Muscle layer of duodenum (tissue), 2 donors: ENCODE measurements around the gene NEURL4.

ENCODE experiments used
- H3K27ac ChIP-seq: one replicate; pipeline ENCODE4 v1.7.0; 2013; ENCODE audit warnings: mild to moderate bottlenecking, low read length
- H3K27me3 ChIP-seq: one replicate; pipeline ENCODE4 v1.7.0; 2013; ENCODE audit warnings: low read depth, mild to moderate bottlenecking, control low read depth, low read length
- H3K36me3 ChIP-seq, 2 donors: one replicate each; pipeline ENCODE4 v1.7.0; 2013; ENCODE audit warnings: low read length in 2 of 2, control low read depth in 1 of 2, mild to moderate bottlenecking in 1 of 2; ENCODE audit not compliant: insufficient read depth in 2 of 2, control insufficient read depth in 1 of 2
- H3K4me1 ChIP-seq, 2 donors: one replicate each; pipeline ENCODE4 v1.7.0; 2013; ENCODE audit warnings: low read length in 2 of 2, mild to moderate bottlenecking in 2 of 2, control low read depth in 1 of 2, moderate library complexity in 1 of 2; ENCODE audit not compliant: insufficient read depth in 2 of 2, control insufficient read depth in 1 of 2
- H3K4me3 ChIP-seq, 2 donors: one replicate each; pipeline ENCODE4 v1.7.0; 2013; ENCODE audit warnings: low read length in 2 of 2, low read depth in 1 of 2, mild to moderate bottlenecking in 1 of 2
- H3K9me3 ChIP-seq, 2 donors: one replicate each; pipeline ENCODE4 v1.7.0; 2013; ENCODE audit warnings: low read length in 2 of 2, control low read depth in 1 of 2, mild to moderate bottlenecking in 1 of 2; ENCODE audit not compliant: control insufficient read depth in 1 of 2
- donor health status: healthy.

Gene NEURL4

GRCh38 chr17:7356072-7356549 lies 27.0 kb upstream of the NEURL4 start:
- Histone ChIP-seq H3K4me3 (no peak overlapping the region), H3K27me3 (no peaks in the 10 kb centered on the region), H3K9me3 (no peaks in the 10 kb centered on the region), H3K36me3 (peaks cover 0 to 6% of the 10 kb centered on the region in 2 donors), H3K27ac (peak overlapping the region; percentile 34), H3K4me1 (peaks cover 15 to 38% of the 10 kb centered on the region in 2 donors)

DNA sequence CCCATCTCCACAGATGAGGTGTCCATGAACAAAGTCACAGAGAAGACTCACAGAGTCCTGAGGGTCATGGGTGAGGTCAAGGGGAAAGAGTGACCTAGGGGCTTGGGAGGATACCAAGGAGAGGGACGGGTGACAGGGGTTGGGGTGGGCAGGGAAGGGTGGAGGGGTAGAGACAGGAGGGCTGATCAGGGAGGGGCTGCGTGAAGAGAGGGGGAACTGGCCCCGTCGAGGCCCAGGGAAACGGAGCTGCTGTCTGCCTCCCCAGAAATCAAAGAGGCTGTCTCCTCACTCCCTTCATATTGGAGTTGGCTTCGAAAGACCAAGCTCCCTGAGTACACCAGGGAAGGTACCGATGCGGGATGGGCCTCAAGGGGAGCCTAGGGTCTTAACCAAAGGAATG lies 26.4 kb upstream of the NEURL4 start:
- Histone ChIP-seq H3K27me3 (no peaks in the 10 kb centered on the region), H3K4me3 (no peak overlapping the region), H3K36me3 (peaks cover 0 to 9% of the 10 kb centered on the region in 2 donors), H3K4me1 (peaks cover 15 to 43% of the 10 kb centered on the region in 2 donors), H3K27ac (peak overlapping the region; percentile 34), H3K9me3 (no peaks in the 10 kb centered on the region)

GRCh38 chr17:7355053-7355452 lies 25.9 kb upstream of the NEURL4 start, which contains the start of gene TMEM95:
Gene TMEM95 (plus strand): TSS chr17:7355156. CDS start chr17:7355205, 49 bp downstream.
- Histone ChIP-seq H3K27ac (peak within 1 kb of the TSS; percentile 34), H3K36me3 (peaks cover 0 to 9% of the 10 kb centered on the region in 2 donors), H3K27me3 (no peaks in the 10 kb centered on the region), H3K9me3 (no peaks in the 10 kb centered on the region), H3K4me1 (peaks cover 15 to 44% of the 10 kb centered on the region in 2 donors), H3K4me3 (no peak within 1 kb of the TSS)

DNA sequence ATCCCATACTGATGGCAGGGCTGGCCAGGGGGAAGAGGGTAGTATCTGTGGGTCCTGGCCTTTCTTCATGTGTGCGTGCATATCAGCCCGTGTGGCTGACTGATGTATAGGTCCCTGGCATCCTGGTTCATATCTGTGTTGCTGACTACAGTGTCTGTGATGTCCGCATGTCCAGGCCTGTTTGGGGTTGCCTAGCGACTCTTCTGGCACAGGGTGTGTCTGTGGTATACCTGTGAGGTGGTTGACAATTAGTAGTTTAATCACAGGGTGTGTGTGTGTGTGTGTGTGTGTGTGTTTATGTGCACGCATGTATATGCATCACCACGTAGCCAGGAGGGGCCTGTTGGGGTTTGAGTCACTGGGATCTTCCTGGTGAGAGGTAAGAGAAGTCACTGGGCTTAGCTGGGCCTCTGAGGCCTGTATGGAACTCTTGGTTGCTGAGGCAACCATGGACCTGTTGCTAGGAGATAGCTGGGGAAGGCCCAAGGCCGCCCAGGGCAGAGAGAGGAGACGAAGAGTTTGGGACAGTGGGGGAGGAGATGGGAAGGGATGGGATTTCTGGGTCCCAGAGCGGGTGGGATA lies 25.2 kb upstream of the NEURL4 start:
- H3K27me3 ChIP-seq, result no peaks in the 10 kb centered on the region
- peaks cover 20 to 50% of the 10 kb centered on the region in 2 donors for H3K4me1 ChIP-seq
- peaks cover 0 to 9% of the 10 kb centered on the region in 2 donors for H3K36me3 ChIP-seq
- no peak overlapping the region for H3K4me3 ChIP-seq
- no peaks in the 10 kb centered on the region for H3K9me3 ChIP-seq
- H3K27ac ChIP-seq, result no peak overlapping the region

GRCh38 chr17:7352910-7353635 lies 23.9 kb upstream of the NEURL4 start:
- H3K9me3 ChIP-seq, result no peaks in the 10 kb centered on the region
- H3K36me3 ChIP-seq, result peaks cover 0 to 9% of the 10 kb centered on the region in 2 donors
- peak overlapping the region; percentile 75 to 82 for H3K4me3 ChIP-seq
- no peaks in the 10 kb centered on the region for H3K27me3 ChIP-seq
- H3K4me1 ChIP-seq, result peaks cover 20 to 57% of the 10 kb centered on the region in 2 donors
- H3K27ac ChIP-seq, result no peak overlapping the region

DNA sequence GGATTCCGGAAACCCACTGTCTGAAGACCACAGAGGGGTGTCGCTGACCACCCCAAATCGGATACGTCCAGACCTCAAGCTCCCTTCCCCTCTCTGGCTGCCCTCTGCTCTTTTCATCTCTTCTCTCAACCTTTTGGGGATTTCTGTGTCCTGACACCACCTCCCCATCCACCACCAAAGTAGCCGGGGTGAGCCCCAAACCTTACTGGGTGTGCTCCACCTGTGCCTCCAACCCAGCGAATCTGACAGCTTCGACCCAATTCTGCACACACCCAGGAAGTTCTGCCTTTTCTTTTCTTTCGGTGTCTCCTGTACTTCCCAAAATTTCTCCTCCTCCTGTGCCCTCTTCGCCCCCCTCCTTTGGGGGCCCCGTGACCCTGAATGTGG lies 23.4 kb upstream of the NEURL4 start:
- Histone ChIP-seq H3K9me3 (no peaks in the 10 kb centered on the region), H3K27ac (peak overlapping the region; percentile 82), H3K4me3 (peak overlapping the region; percentile 75 to 82), H3K4me1 (peaks cover 20 to 58% of the 10 kb centered on the region in 2 donors), H3K36me3 (peaks cover 0 to 9% of the 10 kb centered on the region in 2 donors), H3K27me3 (no peaks in the 10 kb centered on the region)

DNA sequence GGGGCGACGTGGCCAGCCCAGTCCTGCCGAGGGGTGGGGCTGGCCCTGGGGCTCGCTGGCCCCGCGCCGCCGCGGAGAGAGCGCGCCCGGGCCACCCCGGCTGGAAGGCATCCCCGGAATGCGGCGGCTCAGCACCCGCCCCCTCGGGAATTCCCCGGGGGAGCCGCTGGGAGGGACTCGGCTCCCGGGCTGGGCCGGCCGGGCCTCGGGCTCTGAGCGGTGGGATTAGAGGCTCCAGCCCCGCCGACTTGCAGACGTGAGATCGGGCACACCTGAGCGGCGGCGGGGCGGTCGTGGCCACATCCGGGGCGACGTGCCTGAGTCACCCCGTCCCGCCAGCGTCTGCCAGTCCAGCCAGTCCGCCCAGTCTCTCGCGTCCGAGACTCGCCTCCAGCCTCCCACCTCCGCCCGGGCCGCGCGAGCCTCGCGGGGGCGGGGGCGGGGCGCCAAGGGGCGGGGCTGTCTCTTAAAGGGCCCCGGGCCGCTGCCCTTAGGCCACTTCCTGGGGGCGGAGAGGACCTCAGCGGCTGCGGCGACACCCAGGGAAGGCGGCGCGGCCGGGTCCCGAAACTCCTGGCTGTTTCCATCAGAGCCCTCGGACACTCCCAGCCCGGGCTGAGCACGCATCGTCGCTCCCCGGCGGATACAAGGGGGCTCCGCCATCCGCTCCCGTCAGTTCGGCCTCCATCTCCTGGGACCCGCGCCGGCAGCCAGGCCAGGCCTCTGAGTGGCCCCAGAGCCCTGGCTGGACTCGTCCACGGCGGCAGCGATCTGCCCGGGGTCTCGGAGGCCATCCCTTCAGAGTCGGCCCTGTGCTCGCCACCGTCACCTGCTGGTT lies 22.7 kb upstream of the NEURL4 start, which contains the start of gene KCTD11:
Gene KCTD11 (plus strand): TSS at position 498 of the 838 bp plus-strand sequence.
- Histone ChIP-seq H3K27ac (peak within 1 kb of the TSS; percentile 87), H3K27me3 (no peaks in the 10 kb centered on the region), H3K36me3 (peaks cover 0 to 9% of the 10 kb centered on the region in 2 donors), H3K4me3 (peak within 1 kb of the TSS; percentile 75 to 82), H3K4me1 (peaks cover 20 to 58% of the 10 kb centered on the region in 2 donors), H3K9me3 (no peaks in the 10 kb centered on the region)

- H3K27ac ChIP-seq, result no peak overlapping the region
- no peak overlapping the region for H3K4me3 ChIP-seq
- H3K4me1 ChIP-seq, result peaks cover 11 to 37% of the 10 kb centered on the region in 2 donors
- peaks cover 0 to 9% of the 10 kb centered on the region in 2 donors for H3K36me3 ChIP-seq
- no peaks in the 10 kb centered on the region for H3K27me3 ChIP-seq
- H3K9me3 ChIP-seq, result no peaks in the 10 kb centered on the region
Measured at GRCh38 chr17:7348478-7349242, 19.5 kb upstream of the NEURL4 start.

GRCh38 chr17:7347630-7348477 lies 18.7 kb upstream of the NEURL4 start:
- Histone ChIP-seq H3K4me3 (no peak overlapping the region), H3K27ac (no peak overlapping the region), H3K4me1 (peaks cover 9 to 29% of the 10 kb centered on the region in 2 donors), H3K9me3 (no peaks in the 10 kb centered on the region), H3K27me3 (no peaks in the 10 kb centered on the region), H3K36me3 (peaks cover 0 to 9% of the 10 kb centered on the region in 2 donors)
